PC-9 (cell line): ENCODE measurements around the gene DNAH9. TPM values are rescaled to one million over a fixed set of nuclear protein-coding genes. Genes with fewer than 3 reads are reported as not detected.

ENCODE experiments used
- BruUV-seq: library from RNA; stranded (reverse); fragments of 400-500 nt; replicated peaks from 2 replicates; lab custom pipeline; 2021; lab: Mats Ljungman, UMichigan
- CTCF ChIA-PET: fragments of 300-600 bp; sonication (Branson Sonifier 250); formaldehyde crosslinking; loops from one replicate; lab custom pipeline; 2022; ENCODE audit warnings: antibody characterized with exemption; lab: Charles Lee
- POLR2A ChIA-PET: fragments of 300-600 bp; sonication (Branson Sonifier 250); formaldehyde crosslinking; loops from one replicate; lab custom pipeline; 2022; ENCODE audit warnings: antibody characterized with exemption; ENCODE audit not compliant: unreplicated experiment; lab: Charles Lee
- DNase-seq, 2 experiments: peaks; one replicate each; pipeline versions ENCODE4 v3.0.0 to v3.0.0-alpha.2; 2015 to 2022; ENCODE audit warnings: mixed read lengths in 1 of 2
- H2AFZ ChIP-seq: fragments of 200-600 bp; sonication (generic); 2 replicates; pipeline ENCODE4 v1.8.1; 2017; ENCODE audit warnings: antibody characterized with exemption
- H3F3A ChIP-seq: fragments of 200-600 bp; sonication (generic); 2 replicates; pipeline ENCODE4 v1.8.1; 2017; ENCODE audit warnings: antibody characterized with exemption, mild to moderate bottlenecking, low read depth; ENCODE audit not compliant: insufficient read depth
- H3K27ac ChIP-seq: fragments of 200-600 bp; sonication (generic); 2 replicates; pipeline ENCODE4 v1.6.1; 2016; ENCODE audit warnings: mixed run types
- H3K27me3 ChIP-seq: fragments of 200-600 bp; sonication (generic); 2 replicates; pipeline ENCODE4 v1.6.1; 2016; ENCODE audit warnings: low read depth, mixed run types; ENCODE audit not compliant: insufficient read depth
- H3K36me3 ChIP-seq: fragments of 200-600 bp; sonication (generic); 2 replicates; pipeline ENCODE4 v1.6.1; 2016; ENCODE audit warnings: low read depth, mixed run types
- H3K4me1 ChIP-seq: fragments of 200-600 bp; sonication (generic); replicated peaks from 2 replicates; pipeline ENCODE4 v1.6.1; 2016; ENCODE audit warnings: mixed run types; ENCODE audit not compliant: insufficient read depth
- H3K4me2 ChIP-seq: fragments of 200-600 bp; sonication (generic); 2 replicates; pipeline ENCODE4 v1.6.1; 2017; ENCODE audit warnings: mixed run types
- H3K4me3 ChIP-seq: fragments of 200-600 bp; sonication (generic); 2 replicates; pipeline ENCODE4 v1.6.1; 2016; ENCODE audit warnings: mixed run types
- H3K79me2 ChIP-seq: fragments of 200-600 bp; sonication (generic); 2 replicates; pipeline ENCODE4 v1.6.1; 2017; ENCODE audit warnings: low read depth, mixed run types
- H3K9me2 ChIP-seq: fragments of 200-600 bp; sonication (generic); 2 replicates; pipeline ENCODE4 v1.8.1; 2017; ENCODE audit warnings: mild to moderate bottlenecking; ENCODE audit not compliant: insufficient read depth
- H3K9me3 ChIP-seq: fragments of 200-600 bp; sonication (generic); 2 replicates; pipeline ENCODE4 v1.8.1; 2016; ENCODE audit warnings: low read depth; ENCODE audit not compliant: insufficient read depth
- H4K20me1 ChIP-seq: fragments of 200-600 bp; sonication (generic); 2 replicates; pipeline ENCODE4 v1.8.1; 2017; ENCODE audit not compliant: insufficient read depth
- CTCF ChIP-seq: fragments of 200-600 bp; sonication (generic); conservative IDR thresholded peaks from 2 replicates; pipeline ENCODE4 v1.6.1; 2017; ENCODE audit warnings: mixed run types, antibody characterized with exemption, mild to moderate bottlenecking, moderate library complexity
- EZH2 ChIP-seq: fragments of 200-600 bp; sonication (generic); IDR thresholded peaks from 2 replicates; pipeline ENCODE4 v1.8.0; 2017; ENCODE audit warnings: antibody characterized with exemption, low read depth
- intact Hi-C: fragments of 100-400 bp; cut with micrococcal nuclease; formaldehyde crosslinking; loops from one replicate; pipeline ENCODE4 v1.10.0; 2022; ENCODE audit not compliant: unreplicated experiment
- total RNA-seq: library from RNA; stranded (reverse); gene quantifications from 2 replicates; pipeline ENCODE4 v1.2.3, GENCODE V29; 2021

The DNAH9 gene
- total RNA-seq, 1 experiment from 2014 or later: not detected

DNA sequence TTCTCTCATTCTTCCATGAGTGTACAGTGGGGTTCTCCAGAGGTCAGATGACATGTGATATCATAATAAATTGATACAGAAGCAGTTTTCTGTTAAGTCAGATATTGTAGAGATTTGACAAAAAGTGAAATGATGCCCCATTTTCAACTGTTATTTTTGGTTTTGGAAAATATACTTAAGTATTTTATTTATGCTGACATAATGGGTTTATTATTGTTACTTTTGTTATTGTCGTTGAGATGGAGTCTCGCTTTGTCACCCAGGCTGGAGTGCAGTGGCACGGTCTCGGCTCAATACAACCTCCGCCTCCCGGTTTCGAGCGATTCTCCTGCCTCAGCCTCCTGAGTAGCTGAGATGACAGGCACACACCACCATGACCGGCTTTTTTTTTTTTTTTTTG, 94.4 kb downstream of the DNAH9 start:
- 0 out of 2 replicates have a peak, but pooled peaks cover 5% of the 10 kb centered on the region for H3K27me3 ChIP-seq
- H3K9me3 ChIP-seq: no peaks in the 10 kb centered on the region
- intact Hi-C loops: no loop called here
- BruUV-seq: no TSS peak
- no peaks in the 10 kb centered on the region for H3K4me1 ChIP-seq
- no peaks in the 10 kb centered on the region for H3F3A ChIP-seq
- no peaks in the 10 kb centered on the region; the same call in 1 of the 2 replicates for H4K20me1 ChIP-seq
- TF ChIP-seq EZH2 (no peak), CTCF (no peak)
- ChIA-PET CTCF (interaction anchor here (0.6 kb wide), 1 partner anchor 279 kb away, joined by 7 read pairs; no protein-coding TSS in a partner anchor), POLR2A (no interaction called here)
- no peak overlapping the region for H3K27ac ChIP-seq
- H3K36me3 ChIP-seq: no peaks in the 10 kb centered on the region
- H2AFZ ChIP-seq: no peak overlapping the region
- H3K4me2 ChIP-seq: no peak overlapping the region
- no peak for DNase-seq
- H3K9me2 ChIP-seq: no peaks in the 10 kb centered on the region
- H3K79me2 ChIP-seq: no peaks in the 10 kb centered on the region
- no peak overlapping the region for H3K4me3 ChIP-seq

GRCh38 chr17:11693284-11693683, 95.0 kb downstream of the DNAH9 start:
- BruUV-seq: no TSS peak
- Histone ChIP-seq H2AFZ (no peak overlapping the region), H3K36me3 (no peaks in the 10 kb centered on the region), H3K4me3 (no peak overlapping the region), H3K79me2 (no peaks in the 10 kb centered on the region), H3K9me2 (no peaks in the 10 kb centered on the region), H4K20me1 (no peaks in the 10 kb centered on the region; the same call in 1 of the 2 replicates), H3K4me1 (no peaks in the 10 kb centered on the region), H3K9me3 (no peaks in the 10 kb centered on the region), H3K4me2 (no peak overlapping the region), H3F3A (no peaks in the 10 kb centered on the region), H3K27ac (no peak overlapping the region), H3K27me3 (0 out of 2 replicates have a peak, but pooled peaks cover 2% of the 10 kb centered on the region)
- POLR2A ChIA-PET: no interaction called here
- CTCF ChIA-PET: interaction anchor here (0.6 kb wide), 1 partner anchor 280 kb away, joined by 7 read pairs; no protein-coding TSS in a partner anchor
- TF ChIP-seq CTCF (no peak), EZH2 (no peak)
- intact Hi-C loops: no loop called here
- no peak for DNase-seq

DNA sequence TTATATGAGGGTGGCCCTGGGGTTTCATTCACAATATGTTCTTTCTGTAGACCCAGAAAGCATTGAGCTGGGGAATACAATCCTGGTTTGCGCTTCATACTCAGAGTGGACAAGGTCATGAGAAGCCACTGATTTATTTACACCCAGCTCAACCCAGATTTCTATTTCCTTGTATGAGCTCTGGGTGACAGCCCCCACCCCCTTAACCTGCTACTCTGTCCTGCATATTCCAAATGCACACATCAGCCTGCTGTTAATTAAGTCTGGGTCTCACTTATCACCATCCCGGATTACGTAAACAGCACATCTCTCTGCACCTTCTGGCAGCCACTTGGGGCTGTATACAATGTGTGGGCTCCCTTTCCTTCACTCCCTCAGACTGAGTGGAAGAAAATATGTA, 102.4 kb downstream of the DNAH9 start:
- POLR2A ChIA-PET: no interaction called here
- TF ChIP-seq EZH2 (no peak), CTCF (no peak)
- intact Hi-C loops: no loop called here
- Histone ChIP-seq H3K4me1 (no peaks in the 10 kb centered on the region), H4K20me1 (no peaks in the 10 kb centered on the region), H3K4me2 (no peak overlapping the region), H3K27me3 (no peaks in the 10 kb centered on the region), H3F3A (no peaks in the 10 kb centered on the region), H2AFZ (no peak overlapping the region), H3K79me2 (no peaks in the 10 kb centered on the region), H3K9me2 (no peaks in the 10 kb centered on the region), H3K4me3 (no peak overlapping the region), H3K9me3 (no peaks in the 10 kb centered on the region), H3K36me3 (no peaks in the 10 kb centered on the region), H3K27ac (no peak overlapping the region)
- DNase-seq: no peak
- CTCF ChIA-PET: no interaction called here
- BruUV-seq: no TSS peak
